Muscle of arm (tissue), 12 donors: Measurements from ENCODE around the gene LOXL4. TPM values are rescaled to one million over a fixed set of nuclear protein-coding genes. Genes with fewer than 3 reads are reported as not detected.

Experiments
- polyA plus RNA-seq, 12 donors: library from polyadenylated mRNA; unstranded; fragments of 120-200 nt; gene quantifications; one replicate each; pipeline ENCODE4 v1.2.1, GENCODE V29; 2013; ENCODE audit not compliant: insufficient read length in 12 of 12

LOXL4 gene
- polyA plus RNA-seq, 12 donors, result 6.7 to 13.4 (median 11.2) TPM; not detected in 1

Other genes starting within 250 kb of the LOXL4 start
- 1 to 10 TPM in 2 of 12 donors, under 1 TPM in 8, not detected in 2; 0.30 to 1.1 (median 0.65) TPM for gene CRTAC1, start 237.6 kb downstream of the LOXL4 start, polyA plus RNA-seq
- gene R3HCC1L, start 133.5 kb downstream of the LOXL4 start, polyA plus RNA-seq, result 10 to 100 TPM in 11 of 12 donors, not detected in 1; 11.5 to 24.8 (median 12.8) TPM
- 10 to 100 TPM in 9 of 12 donors, 1 to 10 TPM in 1, not detected in 2; 8.1 to 24.8 (median 13.7) TPM for gene PYROXD2, start 147.0 kb upstream of the LOXL4 start, polyA plus RNA-seq
- 10 to 100 TPM in 11 of 12 donors, not detected in 1; 12.3 to 45.7 (median 16.0) TPM for gene HPS1, start 178.7 kb upstream of the LOXL4 start, polyA plus RNA-seq